ENCODE results near the gene ACTL9. TPM values are rescaled to one million over a fixed set of nuclear protein-coding genes. Genes with fewer than 3 reads are reported as not detected.
"Not testable (repeated sequence)": the region's sequence is repeated elsewhere in the genome, so short reads cannot be mapped to it uniquely, and the experiment has no call there.

ACTL9 gene, protein sequence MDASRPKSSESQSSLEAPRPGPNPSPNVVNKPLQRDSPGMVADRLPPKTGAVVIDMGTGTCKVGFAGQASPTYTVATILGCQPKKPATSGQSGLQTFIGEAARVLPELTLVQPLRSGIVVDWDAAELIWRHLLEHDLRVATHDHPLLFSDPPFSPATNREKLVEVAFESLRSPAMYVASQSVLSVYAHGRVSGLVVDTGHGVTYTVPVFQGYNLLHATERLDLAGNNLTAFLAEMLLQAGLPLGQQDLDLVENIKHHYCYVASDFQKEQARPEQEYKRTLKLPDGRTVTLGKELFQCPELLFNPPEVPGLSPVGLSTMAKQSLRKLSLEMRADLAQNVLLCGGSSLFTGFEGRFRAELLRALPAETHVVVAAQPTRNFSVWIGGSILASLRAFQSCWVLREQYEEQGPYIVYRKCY
- total RNA-seq, result not detected

DNA sequence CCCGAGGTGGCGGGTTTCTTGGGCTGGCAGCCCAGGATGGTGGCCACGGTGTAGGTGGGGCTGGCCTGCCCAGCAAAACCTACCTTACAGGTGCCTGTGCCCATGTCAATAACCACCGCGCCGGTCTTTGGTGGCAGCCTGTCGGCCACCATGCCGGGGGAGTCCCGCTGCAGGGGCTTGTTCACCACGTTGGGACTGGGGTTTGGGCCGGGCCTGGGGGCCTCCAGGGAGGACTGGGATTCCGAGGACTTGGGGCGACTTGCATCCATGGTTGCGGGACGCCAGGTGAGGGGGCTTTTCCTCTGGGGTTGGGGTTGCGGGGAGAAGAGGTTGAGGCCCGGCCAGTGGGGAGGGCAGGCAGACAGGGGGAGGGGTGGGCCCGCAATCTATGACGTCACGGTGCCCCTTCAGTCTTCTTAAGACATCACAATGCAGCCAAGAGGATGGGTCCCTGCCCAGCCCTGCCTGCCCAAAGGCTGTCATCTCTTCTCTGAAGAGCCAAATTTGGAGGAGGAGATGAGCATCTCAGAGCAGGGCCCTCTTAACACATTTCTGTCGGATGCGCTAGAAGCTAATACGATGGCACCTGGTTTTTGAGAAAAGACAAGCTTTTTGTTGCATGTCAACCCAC is at the start of gene ACTL9:
Gene ACTL9 (minus strand): TSS at position 363 of the 631 bp plus-strand sequence. CDS start 94 bp downstream, at position 269.
- Mint-ChIP-seq H3K4me1 (peaks cover 25% of the 10 kb centered on the region), H3K36me3 (ENCODE audit: low read depth) (no peaks in the 10 kb centered on the region), H3K27me3 (no peaks in the 10 kb centered on the region), H3K4me3 (no peak within 1 kb of the TSS), H3K9me3 (no peaks in the 10 kb centered on the region), H3K27ac (no peak within 1 kb of the TSS)
- ATAC-seq (replicated peaks), result no peak

DNA sequence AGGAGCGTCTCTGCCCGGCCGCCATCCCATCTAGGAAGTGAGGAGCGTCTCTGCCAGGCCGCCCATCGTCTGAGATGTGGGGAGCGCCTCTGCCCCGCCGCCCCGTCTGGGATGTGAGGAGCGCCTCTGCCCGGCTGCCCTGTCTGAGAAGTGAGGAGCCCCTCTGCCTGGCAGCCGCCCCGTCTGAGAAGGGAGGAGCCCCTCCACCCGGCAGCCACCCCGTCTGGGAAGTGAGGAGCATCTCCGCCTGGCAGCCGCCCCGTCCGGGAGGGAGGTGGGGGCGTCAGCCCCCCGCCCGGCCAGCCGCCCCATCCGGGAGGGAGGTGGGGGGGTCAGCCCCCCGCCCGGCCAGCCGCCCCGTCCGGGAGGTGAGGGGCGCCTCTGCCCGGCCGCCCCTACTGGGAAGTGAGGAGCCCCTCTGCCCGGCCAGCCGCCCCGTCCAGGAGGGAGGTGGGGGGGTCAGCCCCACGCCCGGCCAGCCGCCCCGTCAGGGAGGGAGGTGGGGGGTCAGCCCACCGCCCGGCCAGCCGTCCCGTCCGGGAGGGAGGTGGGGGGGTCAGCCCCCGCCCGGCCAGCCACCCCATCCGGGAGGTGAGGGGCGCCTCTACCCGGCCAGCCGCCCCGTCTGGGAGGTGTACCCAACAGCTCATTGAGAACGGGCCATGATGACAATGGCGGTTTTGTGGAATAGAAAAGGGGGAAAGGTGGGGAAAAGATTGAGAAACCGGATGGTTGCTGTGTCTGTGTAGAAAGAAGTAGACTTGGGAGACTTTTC is 40.9 kb upstream of the ACTL9 start:
- H3K4me3 Mint-ChIP-seq; H3K36me3 Mint-ChIP-seq (ENCODE audit: low read depth); H3K27me3 Mint-ChIP-seq; H3K4me1 Mint-ChIP-seq; ATAC-seq (replicated peaks); H3K9me3 Mint-ChIP-seq; H3K27ac Mint-ChIP-seq: not testable (repeated sequence)

DNA sequence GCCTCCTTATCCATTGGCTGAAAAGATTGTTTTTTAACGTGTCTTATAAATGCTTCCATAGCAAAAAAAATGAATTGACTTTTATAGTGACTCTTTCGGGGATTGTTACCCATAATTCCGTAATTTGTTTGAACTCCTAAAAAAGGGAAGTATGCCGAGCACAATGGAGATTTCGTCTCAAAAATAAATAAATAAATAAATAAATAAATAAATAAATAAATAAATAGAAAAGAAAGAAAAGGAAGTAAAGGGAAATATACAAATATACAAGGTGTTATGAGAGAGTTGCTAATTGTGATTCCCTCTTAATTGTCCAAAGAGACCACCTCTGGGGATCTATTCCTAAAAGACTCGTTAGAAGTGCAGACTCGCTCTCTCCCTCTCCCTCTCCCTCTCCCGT is 39.8 kb upstream of the ACTL9 start:
- no peaks in the 10 kb centered on the region for H3K27me3 Mint-ChIP-seq
- H3K4me1 Mint-ChIP-seq, result no peaks in the 10 kb centered on the region
- no peak overlapping the region for H3K27ac Mint-ChIP-seq
- H3K36me3 Mint-ChIP-seq (ENCODE audit: low read depth), result no peaks in the 10 kb centered on the region
- ATAC-seq (replicated peaks), result no peak
- no peaks in the 10 kb centered on the region for H3K9me3 Mint-ChIP-seq
- no peak overlapping the region for H3K4me3 Mint-ChIP-seq

DNA sequence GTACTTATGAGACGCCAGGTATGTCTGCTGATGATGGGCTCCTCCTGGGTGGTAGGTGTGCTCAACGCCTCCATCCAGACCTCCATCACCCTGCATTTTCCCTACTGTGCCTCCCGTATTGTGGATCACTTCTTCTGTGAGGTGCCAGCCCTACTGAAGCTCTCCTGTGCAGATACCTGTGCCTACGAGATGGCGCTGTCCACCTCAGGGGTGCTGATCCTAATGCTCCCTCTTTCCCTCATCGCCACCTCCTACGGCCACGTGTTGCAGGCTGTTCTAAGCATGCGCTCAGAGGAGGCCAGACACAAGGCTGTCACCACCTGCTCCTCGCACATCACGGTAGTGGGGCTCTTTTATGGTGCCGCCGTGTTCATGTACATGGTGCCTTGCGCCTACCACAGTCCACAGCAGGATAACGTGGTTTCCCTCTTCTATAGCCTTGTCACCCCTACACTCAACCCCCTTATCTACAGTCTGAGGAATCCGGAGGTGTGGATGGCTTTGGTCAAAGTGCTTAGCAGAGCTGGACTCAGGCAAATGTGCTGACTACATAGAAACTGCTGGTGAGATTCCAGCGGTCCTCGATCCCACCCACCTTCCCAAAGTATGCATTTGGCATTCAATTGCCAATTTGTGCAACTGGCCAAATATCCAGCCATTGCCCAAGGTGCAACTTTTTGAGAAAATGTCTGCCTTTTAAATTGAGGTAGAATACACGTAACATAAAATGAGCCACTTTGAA is 33.0 kb upstream of the ACTL9 start:
- H3K27ac Mint-ChIP-seq, result no peak overlapping the region
- H3K36me3 Mint-ChIP-seq (ENCODE audit: low read depth), result no peaks in the 10 kb centered on the region
- no peaks in the 10 kb centered on the region for H3K4me1 Mint-ChIP-seq
- H3K9me3 Mint-ChIP-seq, result no peaks in the 10 kb centered on the region
- H3K4me3 Mint-ChIP-seq, result no peak overlapping the region
- no peak for ATAC-seq (replicated peaks)
- H3K27me3 Mint-ChIP-seq, result no peaks in the 10 kb centered on the region

DNA sequence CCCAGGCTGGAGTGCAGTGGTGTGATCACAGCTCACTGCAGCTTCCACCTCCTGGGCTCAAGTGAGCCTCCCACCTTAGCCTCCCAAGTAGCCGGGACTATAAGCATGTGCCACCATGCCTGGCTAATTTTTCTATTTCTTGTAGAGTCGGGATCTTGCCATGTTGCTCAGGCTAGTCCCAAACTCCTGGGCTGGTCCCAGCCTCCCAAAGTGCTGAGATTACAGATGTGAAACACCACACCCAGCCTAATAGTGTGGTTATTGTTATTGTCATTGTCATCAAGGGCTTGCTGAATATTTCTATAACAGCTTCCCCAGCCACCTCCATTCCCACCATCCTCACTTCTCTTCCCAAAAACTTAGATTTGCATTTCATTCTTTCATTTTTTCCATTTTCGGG is 25.7 kb upstream of the ACTL9 start:
- H3K27me3 Mint-ChIP-seq, result no peaks in the 10 kb centered on the region

DNA sequence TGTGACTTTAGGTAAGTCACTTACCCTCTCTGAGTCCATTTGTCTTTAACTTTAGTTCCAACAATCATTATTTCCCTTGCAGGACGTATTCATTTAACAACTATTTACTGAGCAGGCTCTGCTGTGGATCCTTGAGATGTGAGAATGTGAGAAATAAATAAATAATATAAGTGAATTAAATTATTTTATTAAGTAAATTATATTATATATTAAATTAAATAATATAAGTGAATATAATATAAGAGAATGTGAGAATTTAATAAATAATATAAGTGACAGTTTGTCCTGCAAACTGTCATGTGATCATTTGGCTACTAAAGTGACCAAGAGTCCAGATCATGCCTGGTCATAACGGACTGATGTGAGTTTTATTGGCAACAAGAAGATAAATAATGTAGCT is 23.4 kb upstream of the ACTL9 start:
- Mint-ChIP-seq H3K27ac (no peak overlapping the region), H3K4me3 (no peak overlapping the region), H3K9me3 (no peaks in the 10 kb centered on the region), H3K27me3 (no peaks in the 10 kb centered on the region), H3K36me3 (ENCODE audit: low read depth) (no peaks in the 10 kb centered on the region), H3K4me1 (peaks cover 4% of the 10 kb centered on the region)
- no peak for ATAC-seq (replicated peaks)

More for the DNA sequence above, 25.7 kb upstream of the ACTL9 start:
- ATAC-seq (replicated peaks), result no peak
- no peak overlapping the region for H3K27ac Mint-ChIP-seq
- H3K9me3 Mint-ChIP-seq, result no peaks in the 10 kb centered on the region
- H3K4me1 Mint-ChIP-seq, result peaks cover 4% of the 10 kb centered on the region
- H3K36me3 Mint-ChIP-seq (ENCODE audit: low read depth), result no peaks in the 10 kb centered on the region
- no peak overlapping the region for H3K4me3 Mint-ChIP-seq

DNA sequence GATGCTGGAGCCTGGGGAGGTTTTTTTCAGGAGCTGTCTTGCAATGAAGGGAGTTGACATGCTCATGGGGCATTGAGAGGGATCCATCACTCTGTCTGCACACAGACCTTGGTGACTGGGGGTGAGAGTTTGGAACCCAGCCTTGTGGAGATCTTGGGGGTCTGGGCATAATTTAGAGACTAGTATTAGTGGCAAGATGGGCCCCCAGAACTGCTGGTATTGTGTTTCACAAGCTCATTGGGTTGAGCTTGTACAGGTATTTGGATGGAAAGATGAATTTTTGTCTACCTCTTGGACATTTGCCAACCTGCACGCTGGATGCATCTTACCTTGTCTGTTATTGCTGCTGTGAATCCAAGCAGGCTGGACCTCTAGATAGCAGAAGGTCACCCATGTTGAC is 22.7 kb upstream of the ACTL9 start, which contains the start of gene OR2Z1:
Gene OR2Z1 (plus strand): TSS at position 301 of the 400 bp plus-strand sequence. CDS start 9,395 bp downstream, outside the sequence.
- no peaks in the 10 kb centered on the region for H3K27me3 Mint-ChIP-seq
- no peak within 1 kb of the TSS for H3K27ac Mint-ChIP-seq
- H3K4me1 Mint-ChIP-seq, result peaks cover 4% of the 10 kb centered on the region
- ATAC-seq (replicated peaks), result no peak
- no peaks in the 10 kb centered on the region for H3K9me3 Mint-ChIP-seq
- no peak within 1 kb of the TSS for H3K4me3 Mint-ChIP-seq
- no peaks in the 10 kb centered on the region for H3K36me3 Mint-ChIP-seq (ENCODE audit: low read depth)

DNA sequence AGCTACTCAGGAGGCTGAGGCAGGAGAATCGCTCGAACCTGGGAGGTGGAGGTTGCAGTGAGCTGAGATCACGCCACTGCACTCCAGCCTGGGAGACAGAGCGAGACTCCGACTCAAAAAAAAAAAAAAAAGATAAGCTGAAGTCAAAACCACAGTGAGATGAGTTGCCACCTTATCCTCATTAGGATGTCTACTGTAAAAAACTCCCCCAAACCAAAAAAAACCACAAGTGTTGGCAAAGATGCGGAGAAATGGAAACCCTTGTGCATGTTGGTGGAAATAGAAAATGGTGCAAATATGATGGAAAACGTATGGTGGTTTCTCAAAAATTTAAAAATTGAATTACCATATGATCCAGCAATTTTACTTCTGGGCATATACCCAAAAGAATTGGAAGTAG is 11.7 kb upstream of the ACTL9 start:
- not testable (repeated sequence) for H3K27ac Mint-ChIP-seq; H3K36me3 Mint-ChIP-seq (ENCODE audit: low read depth); H3K4me3 Mint-ChIP-seq

DNA sequence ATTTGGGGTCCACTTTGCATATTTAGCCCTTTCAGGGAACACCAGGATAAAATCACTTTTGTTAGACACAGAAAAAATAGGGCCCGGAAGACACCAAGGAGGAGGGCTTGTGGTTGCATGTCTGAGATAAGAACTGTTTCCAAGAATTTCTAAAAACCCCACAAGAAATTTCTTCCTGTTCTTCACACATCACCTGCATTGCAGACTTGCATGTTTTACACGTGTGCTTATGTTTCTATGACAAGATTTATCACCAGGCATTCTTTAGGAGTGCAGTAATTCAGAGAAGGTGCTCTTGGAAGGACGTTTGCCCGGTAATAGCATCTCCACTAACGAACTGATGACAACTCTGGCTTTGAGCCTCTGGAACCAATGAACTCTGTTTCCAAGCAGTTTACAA is 7.1 kb upstream of the ACTL9 start:
- no peaks in the 10 kb centered on the region for H3K27me3 Mint-ChIP-seq
- ATAC-seq (replicated peaks), result peak; percentile 30
- H3K36me3 Mint-ChIP-seq (ENCODE audit: low read depth), result no peaks in the 10 kb centered on the region
- H3K4me1 Mint-ChIP-seq, result peaks cover 23% of the 10 kb centered on the region
- H3K4me3 Mint-ChIP-seq, result peak overlapping the region; percentile 23
- H3K27ac Mint-ChIP-seq, result no peak overlapping the region
- H3K9me3 Mint-ChIP-seq, result no peaks in the 10 kb centered on the region

More for the DNA sequence above, 11.7 kb upstream of the ACTL9 start:
- H3K4me1 Mint-ChIP-seq; ATAC-seq (replicated peaks); H3K9me3 Mint-ChIP-seq; H3K27me3 Mint-ChIP-seq: not testable (repeated sequence)

DNA sequence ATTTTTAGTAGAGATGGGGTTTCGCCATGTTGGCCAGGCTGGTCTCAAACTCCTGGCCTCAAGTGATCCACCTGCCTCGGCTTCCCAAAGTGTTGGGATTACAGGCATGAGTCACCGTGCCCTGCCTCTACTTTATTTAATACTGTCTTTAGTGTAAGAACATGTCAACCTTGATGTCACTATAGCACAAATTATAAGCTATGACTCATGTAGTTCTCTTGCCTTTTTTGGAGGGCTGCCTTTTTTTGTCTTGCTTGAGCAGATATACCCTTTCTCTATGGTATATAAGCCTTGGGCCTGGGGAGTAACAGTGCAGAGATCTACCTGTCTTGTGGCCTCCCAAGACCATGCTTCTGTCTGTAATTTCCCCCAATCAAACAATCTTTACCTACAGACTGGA is 6.7 kb upstream of the ACTL9 start:
- peak; percentile 41 for ATAC-seq (replicated peaks)
- H3K4me3 Mint-ChIP-seq, result peak overlapping the region; percentile 23
- not testable (repeated sequence) for H3K9me3 Mint-ChIP-seq; H3K27me3 Mint-ChIP-seq; H3K27ac Mint-ChIP-seq; H3K36me3 Mint-ChIP-seq (ENCODE audit: low read depth)
- peaks cover 23% of the 10 kb centered on the region for H3K4me1 Mint-ChIP-seq

DNA sequence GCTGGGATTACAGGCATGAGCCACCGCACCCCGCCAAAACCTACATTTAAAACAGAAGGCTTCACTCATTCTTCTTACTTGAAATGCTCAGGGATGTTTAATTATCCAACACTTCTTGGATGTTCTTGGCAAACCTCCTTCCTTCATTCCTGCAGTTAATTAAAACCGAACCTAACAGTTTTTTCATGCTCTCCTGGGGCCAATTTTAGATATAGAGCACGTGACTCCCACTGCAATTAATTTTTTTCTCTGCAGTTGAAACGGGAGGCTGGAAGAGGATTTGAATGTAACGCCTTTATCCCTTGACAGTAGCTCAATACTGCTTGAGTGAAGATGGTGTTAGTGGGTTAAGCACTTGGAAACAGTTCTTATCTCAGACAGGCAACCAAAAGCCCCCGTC is 4.6 kb upstream of the ACTL9 start:
- Mint-ChIP-seq H3K36me3 (ENCODE audit: low read depth) (no peaks in the 10 kb centered on the region), H3K27me3 (no peaks in the 10 kb centered on the region), H3K4me3 (no peak overlapping the region), H3K27ac (no peak overlapping the region), H3K4me1 (peaks cover 30% of the 10 kb centered on the region), H3K9me3 (no peaks in the 10 kb centered on the region)
- no peak for ATAC-seq (replicated peaks)

DNA sequence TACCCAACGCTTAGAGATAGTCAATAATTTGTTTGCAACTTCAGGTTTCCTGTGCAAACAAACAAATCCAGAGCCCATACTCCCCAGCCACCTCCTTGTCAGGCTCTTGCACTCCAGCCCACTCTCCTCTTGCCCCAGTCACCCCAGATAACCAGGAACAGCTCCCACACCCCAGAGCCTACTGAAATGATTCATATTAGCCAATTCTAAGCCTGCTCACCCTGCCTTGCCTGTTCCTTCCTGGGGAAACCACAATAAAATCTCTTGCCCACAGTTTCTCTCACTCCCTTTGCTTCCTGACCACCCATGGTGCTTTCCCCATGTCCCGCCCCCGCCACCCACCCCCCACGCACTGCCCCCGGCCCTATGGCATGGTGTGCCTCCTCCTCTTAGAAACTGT is 3.8 kb upstream of the ACTL9 start:
- Mint-ChIP-seq H3K9me3 (no peaks in the 10 kb centered on the region), H3K4me3 (peak overlapping the region; percentile 55), H3K27me3 (no peaks in the 10 kb centered on the region), H3K4me1 (peaks cover 30% of the 10 kb centered on the region), H3K27ac (no peak overlapping the region), H3K36me3 (ENCODE audit: low read depth) (no peaks in the 10 kb centered on the region)
- peak; percentile 94 for ATAC-seq (replicated peaks)

DNA sequence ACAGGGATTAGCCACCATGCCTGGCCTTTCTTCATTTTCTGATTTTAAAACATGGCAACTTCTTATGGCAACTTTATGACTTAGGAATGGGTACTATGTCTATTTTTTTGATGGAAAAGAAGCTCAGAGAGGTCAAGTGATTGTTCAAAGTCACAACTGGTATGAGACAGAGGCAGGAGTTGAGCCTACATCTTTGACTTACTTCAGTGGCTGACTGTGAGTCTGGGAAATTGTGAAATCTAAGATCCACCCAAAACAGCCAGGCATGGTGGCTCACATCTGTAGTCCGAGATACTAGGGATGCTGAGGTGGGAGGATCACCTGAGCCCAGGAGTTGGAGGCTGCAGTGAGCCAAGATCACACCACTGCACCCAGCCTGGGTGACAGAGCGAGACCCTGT is 2.4 kb upstream of the ACTL9 start:
- Mint-ChIP-seq H3K36me3 (ENCODE audit: low read depth) (no peaks in the 10 kb centered on the region), H3K9me3 (no peaks in the 10 kb centered on the region), H3K27me3 (no peaks in the 10 kb centered on the region), H3K4me1 (peaks cover 36% of the 10 kb centered on the region), H3K4me3 (no peak overlapping the region), H3K27ac (no peak overlapping the region)
- no peak for ATAC-seq (replicated peaks)

DNA sequence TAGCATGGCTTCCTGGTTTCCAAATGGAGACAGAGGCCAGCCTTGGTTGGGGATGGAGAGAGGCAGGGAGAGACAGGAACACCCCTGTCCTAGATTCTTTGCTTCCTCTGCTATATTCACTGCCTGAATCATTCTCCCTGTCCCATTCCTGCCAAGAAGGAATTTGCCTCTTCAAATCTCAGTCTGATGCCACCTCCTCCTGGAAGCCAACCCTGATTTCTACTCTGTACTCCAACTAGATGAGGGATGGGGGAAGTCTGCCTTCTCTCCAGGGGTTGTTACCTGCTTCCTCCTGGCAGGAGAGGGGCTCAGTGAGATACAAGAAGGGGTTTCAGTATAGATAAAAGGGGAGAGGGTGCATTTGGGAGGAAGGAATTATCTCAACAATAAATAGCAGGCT is 1.3 kb upstream of the ACTL9 start:
- H3K27me3 Mint-ChIP-seq, result no peaks in the 10 kb centered on the region
- no peak for ATAC-seq (replicated peaks)
- H3K9me3 Mint-ChIP-seq, result no peaks in the 10 kb centered on the region
- H3K36me3 Mint-ChIP-seq (ENCODE audit: low read depth), result no peaks in the 10 kb centered on the region
- no peak overlapping the region for H3K27ac Mint-ChIP-seq
- H3K4me1 Mint-ChIP-seq, result peaks cover 30% of the 10 kb centered on the region
- no peak overlapping the region for H3K4me3 Mint-ChIP-seq

All from activated T-helper 17 cell treated with anti-CD3 and anti-CD28 coated beads, Interleukin-2, amount 50 U/mL, for 72 hours (primary cell).